PC-3 (cell line): ENCODE data around the gene CPNE7.

ENCODE experiments used
- EZH2 ChIP-seq: fragments of 300-600 bp; sonication (generic); IDR thresholded peaks from one replicate; pipeline ENCODE4 v1.6.1; 2017; ENCODE audit warnings: antibody characterized with exemption, mild to moderate bottlenecking, low read length; ENCODE audit not compliant: unreplicated experiment
- EZH2phosphoT487 ChIP-seq: fragments of 300-600 bp; sonication (generic); IDR thresholded peaks from 2 replicates; pipeline ENCODE4 v1.6.1; 2018; ENCODE audit warnings: mild to moderate bottlenecking, antibody characterized with exemption, low read length, borderline replicate concordance
- TF ChIP-seq, protein P1 (sequence below): fragments of 300-600 bp; sonication (generic); conservative IDR thresholded peaks from 2 replicates; pipeline ENCODE4 v1.5.1; 2017; ENCODE audit warnings: antibody characterized with exemption, low read depth, mild to moderate bottlenecking, low read length

DNA sequence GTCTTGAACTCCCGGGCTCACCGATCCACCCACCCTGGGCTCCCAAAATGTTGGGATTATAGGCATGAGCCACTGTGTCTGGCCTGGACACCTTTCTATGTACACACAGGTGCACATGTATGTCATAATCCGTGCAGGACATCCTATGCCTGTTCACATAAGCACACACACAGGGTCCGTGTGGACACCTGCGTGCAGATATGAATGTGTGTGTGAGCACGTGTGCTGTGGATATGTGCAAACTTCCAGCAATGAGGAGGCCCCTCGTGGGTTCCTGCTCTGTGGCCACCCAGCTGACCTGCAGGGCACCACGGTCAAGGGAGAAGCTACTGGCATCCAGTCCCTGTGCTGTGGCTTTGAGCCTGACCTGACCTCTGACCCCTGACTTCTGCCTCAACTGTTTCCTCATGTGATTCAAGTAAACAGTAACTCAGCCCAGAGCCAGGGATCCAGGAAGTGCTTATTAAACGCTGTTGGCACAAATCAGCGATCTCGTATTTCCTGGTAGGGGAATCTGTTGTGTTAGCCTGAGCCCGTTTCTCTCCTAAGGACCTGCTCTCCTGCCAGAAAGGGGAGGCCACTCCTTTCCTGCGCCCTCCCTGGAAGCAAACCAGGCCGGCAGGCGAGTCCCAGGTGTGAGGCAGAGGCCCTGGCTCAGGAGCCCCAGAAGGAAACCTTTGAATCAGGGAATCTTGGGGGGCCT lies 6.5 kb downstream of the CPNE7 start:
- TF ChIP-seq, protein P1, sequence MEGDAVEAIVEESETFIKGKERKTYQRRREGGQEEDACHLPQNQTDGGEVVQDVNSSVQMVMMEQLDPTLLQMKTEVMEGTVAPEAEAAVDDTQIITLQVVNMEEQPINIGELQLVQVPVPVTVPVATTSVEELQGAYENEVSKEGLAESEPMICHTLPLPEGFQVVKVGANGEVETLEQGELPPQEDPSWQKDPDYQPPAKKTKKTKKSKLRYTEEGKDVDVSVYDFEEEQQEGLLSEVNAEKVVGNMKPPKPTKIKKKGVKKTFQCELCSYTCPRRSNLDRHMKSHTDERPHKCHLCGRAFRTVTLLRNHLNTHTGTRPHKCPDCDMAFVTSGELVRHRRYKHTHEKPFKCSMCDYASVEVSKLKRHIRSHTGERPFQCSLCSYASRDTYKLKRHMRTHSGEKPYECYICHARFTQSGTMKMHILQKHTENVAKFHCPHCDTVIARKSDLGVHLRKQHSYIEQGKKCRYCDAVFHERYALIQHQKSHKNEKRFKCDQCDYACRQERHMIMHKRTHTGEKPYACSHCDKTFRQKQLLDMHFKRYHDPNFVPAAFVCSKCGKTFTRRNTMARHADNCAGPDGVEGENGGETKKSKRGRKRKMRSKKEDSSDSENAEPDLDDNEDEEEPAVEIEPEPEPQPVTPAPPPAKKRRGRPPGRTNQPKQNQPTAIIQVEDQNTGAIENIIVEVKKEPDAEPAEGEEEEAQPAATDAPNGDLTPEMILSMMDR, result no peak
- no peak for TF ChIP-seq EZH2
- no peak for TF ChIP-seq EZH2phosphoT487
